Activated T-cell treated with anti-CD3 and anti-CD28 coated beads, Interleukin-2, amount 50 U/mL, for 72 hours (primary cell): ENCODE data around the gene VAV3. TPM values are rescaled to one million over a fixed set of nuclear protein-coding genes. Genes with fewer than 3 reads are reported as not detected.
"Not testable (repeated sequence)": the region's sequence is repeated elsewhere in the genome, so short reads cannot be mapped to it uniquely, and the experiment has no call there.

Experiments
- ATAC-seq, 2 donors: fragments of 150-1000 bp; cut with Tn5 transposase; replicated peaks in 1 of 2; 2 replicates each; pipeline ENCODE4 v1.10.0; 2021; ENCODE audit warnings: moderate library complexity in 2 of 2, mild to moderate bottlenecking in 1 of 2
- DNase-seq, 2 donors: peaks; one replicate each; pipeline ENCODE4 v3.0.0; 2021 to 2022; ENCODE audit warnings: mixed read lengths in 1 of 2
- H3K27ac Mint-ChIP-seq: one replicate; pipeline ENCODE4 v1.8.0; 2022; ENCODE audit warnings: mild to moderate bottlenecking, moderate library complexity, mixed read lengths
- H3K27me3 Mint-ChIP-seq: one replicate; pipeline ENCODE4 v1.8.0; 2022; ENCODE audit warnings: low read depth, mixed read lengths
- H3K36me3 Mint-ChIP-seq, 2 donors: one replicate each; pipeline ENCODE4 v1.8.0; 2022; ENCODE audit warnings: mixed read lengths in 2 of 2, mild to moderate bottlenecking in 1 of 2; ENCODE audit not compliant: insufficient read depth in 2 of 2
- H3K4me1 Mint-ChIP-seq: one replicate; pipeline ENCODE4 v1.8.0; 2022; ENCODE audit warnings: low read depth, mixed read lengths
- H3K4me3 Mint-ChIP-seq, 2 donors: one replicate each; pipeline ENCODE4 v1.8.0; 2022; ENCODE audit warnings: mild to moderate bottlenecking in 2 of 2, mixed read lengths in 2 of 2, moderate library complexity in 2 of 2
- H3K9me3 Mint-ChIP-seq, 2 donors: one replicate each; pipeline ENCODE4 v1.8.0; 2022; ENCODE audit warnings: mixed read lengths in 2 of 2
- total RNA-seq, 2 donors: library from RNA; stranded (reverse); gene quantifications; one replicate each; pipeline ENCODE4 v1.2.3, GENCODE V29; 2022

The VAV3 gene
- 1 to 10 TPM; 2.5 to 2.8 TPM for total RNA-seq

DNA sequence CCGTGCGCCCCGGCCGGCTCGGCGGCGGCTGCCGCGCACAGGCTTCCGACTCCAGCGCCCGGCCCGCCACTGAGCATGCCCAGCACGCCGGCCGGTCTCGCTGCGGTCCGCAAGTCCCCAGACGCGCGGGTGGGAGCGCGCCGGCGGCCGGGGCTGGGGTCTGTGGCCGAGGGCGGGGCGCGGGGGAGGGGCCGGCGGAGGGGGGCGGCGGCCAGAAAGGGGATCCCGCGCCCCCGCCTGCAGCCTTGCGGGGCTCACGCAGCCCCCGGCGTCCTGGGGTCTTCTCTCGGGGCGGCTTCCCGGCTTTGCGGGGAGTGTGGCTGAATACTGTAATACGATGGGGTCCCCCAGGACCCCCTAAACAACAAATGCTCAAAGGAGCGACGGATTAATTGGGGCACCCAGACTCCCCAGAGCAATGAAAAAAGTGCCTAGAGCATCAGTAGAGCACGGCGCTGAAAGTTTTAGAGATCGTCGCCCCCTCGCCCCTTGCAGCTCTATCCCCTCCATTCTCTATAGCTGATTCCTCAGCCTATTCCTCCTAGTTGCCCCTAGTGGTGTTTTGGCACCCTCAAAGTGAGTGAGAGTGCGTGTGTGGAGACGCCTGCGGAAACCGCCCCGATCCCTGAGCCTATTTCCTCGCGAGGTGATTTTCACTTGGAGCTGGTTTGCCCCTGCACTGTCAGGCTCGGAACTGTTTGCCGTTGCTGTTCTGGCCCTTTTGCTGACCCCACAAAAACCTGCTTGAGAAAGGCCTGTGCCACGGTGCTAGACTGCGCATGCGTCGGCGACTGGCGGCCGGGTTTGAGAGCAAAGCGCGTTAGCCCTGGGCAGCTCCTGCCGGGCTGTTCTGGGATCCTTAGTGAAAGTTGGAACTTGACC is at the start of gene VAV3:
VAV3 (minus strand) TSS at position 71 of the 882 bp plus-strand sequence. CDS start 311 bp downstream, outside the sequence.
- H3K4me3 Mint-ChIP-seq, result peak within 1 kb of the TSS; percentile 95 to 97
- DNase-seq, result peak; percentile 66 to 67
- H3K4me1 Mint-ChIP-seq, result peaks cover 34% of the 10 kb centered on the region
- ATAC-seq, result peak; percentile 60 to 66
- no peaks in the 10 kb centered on the region for H3K27me3 Mint-ChIP-seq
- peaks cover 0 to 2% of the 10 kb centered on the region in 2 donors for H3K36me3 Mint-ChIP-seq
- peak within 1 kb of the TSS; percentile 89 for H3K27ac Mint-ChIP-seq
- H3K9me3 Mint-ChIP-seq, result no peaks in the 10 kb centered on the region

GRCh38 chr1:108012553-108012952 is 47.6 kb upstream of the VAV3 start:
- Mint-ChIP-seq H3K4me1 (peaks cover 24% of the 10 kb centered on the region), H3K36me3 (no peaks in the 10 kb centered on the region), H3K9me3 (peaks cover 0 to 3% of the 10 kb centered on the region in 2 donors), H3K27ac (no peak overlapping the region), H3K4me3 (no peak overlapping the region), H3K27me3 (peaks cover 7% of the 10 kb centered on the region)
- no peak for DNase-seq
- no peak for ATAC-seq

- Mint-ChIP-seq H3K4me3 (no peak overlapping the region), H3K4me1 (peaks cover 19% of the 10 kb centered on the region), H3K27me3 (peaks cover 7% of the 10 kb centered on the region), H3K27ac (no peak overlapping the region), H3K36me3 (no peaks in the 10 kb centered on the region), H3K9me3 (peaks cover 0 to 3% of the 10 kb centered on the region in 2 donors)
- ATAC-seq (no peak), DNase-seq (no peak)
These were observed 46.3 kb upstream of the VAV3 start for GRCh38 chr1:108011295-108011694.

DNA sequence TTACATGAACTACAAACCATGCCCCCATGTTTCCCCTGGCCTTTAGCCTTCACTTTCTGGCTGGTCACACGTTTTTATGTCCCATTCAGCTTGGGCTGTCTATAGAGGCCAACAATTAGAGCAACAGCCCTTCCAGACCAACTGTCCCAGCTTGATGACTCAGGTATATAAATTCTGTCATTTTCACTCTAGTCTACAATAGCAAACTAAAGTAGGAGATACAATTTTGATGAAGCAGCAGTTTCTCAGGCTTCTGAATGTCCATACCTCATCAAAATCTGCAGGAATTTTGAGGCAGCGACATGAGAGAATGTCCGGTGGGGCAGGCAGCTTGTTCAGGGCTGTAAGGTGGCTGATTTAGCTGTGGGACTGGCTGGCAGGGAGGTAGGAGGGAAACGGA is 45.6 kb upstream of the VAV3 start:
- Mint-ChIP-seq H3K27me3 (peaks cover 7% of the 10 kb centered on the region), H3K4me3 (no peak overlapping the region), H3K9me3 (peaks cover 0 to 3% of the 10 kb centered on the region in 2 donors), H3K27ac (no peak overlapping the region), H3K36me3 (no peaks in the 10 kb centered on the region), H3K4me1 (peaks cover 19% of the 10 kb centered on the region)
- no peak for ATAC-seq
- DNase-seq, result no peak

DNA sequence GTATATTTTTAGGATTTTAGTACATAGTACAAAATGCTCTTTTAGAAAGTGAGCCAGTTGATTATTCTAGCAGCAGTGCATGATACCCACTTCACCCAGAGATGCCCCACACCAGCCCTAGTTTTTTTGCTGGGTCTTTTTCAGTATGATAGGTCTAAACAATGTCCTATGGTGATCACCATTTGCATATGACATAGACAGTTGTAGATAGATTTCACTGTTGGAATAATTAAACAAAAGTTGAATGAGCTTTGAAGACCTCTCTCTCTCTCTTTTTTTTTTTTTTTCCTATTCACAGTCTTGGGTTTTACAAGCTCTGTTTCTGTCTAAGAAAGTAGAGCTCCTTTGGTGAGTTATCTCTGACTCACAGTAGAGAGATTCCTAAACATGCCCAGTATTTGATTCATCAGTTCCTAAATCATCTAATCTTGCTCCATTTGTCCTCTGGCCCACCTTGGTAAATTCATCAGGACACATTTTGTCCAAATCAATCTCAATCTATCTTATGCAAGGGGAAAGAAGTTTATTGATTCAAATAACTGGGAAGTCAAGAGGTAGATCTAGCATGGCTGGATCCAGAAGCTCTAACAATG is 44.7 kb upstream of the VAV3 start:
- H3K27ac Mint-ChIP-seq, result no peak overlapping the region
- ATAC-seq, result no peak
- no peaks in the 10 kb centered on the region for H3K36me3 Mint-ChIP-seq
- H3K4me1 Mint-ChIP-seq, result peaks cover 19% of the 10 kb centered on the region
- H3K9me3 Mint-ChIP-seq, result peaks cover 0 to 2% of the 10 kb centered on the region in 2 donors
- H3K4me3 Mint-ChIP-seq, result no peak overlapping the region
- no peak for DNase-seq
- H3K27me3 Mint-ChIP-seq, result peaks cover 7% of the 10 kb centered on the region

DNA sequence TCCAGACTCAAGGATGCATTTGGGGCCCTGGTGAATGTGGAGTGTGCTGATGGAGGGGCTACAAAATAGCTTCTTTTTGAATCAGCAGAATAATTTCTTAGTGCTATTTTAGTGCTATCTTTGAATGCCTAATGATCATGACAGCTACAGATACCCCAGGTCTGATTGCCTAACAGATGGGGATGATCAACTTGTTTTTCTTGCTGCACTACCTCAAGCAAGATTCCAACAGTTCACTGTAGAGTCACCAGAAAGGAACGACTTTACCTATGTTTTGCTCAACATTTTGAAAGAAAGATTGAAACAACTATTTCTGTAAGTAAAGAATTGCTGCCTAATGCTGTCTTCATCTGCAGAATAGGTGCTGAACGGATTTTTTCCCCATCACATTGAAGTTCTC is 42.6 kb upstream of the VAV3 start:
- no peaks in the 10 kb centered on the region for H3K9me3 Mint-ChIP-seq
- no peak overlapping the region for H3K27ac Mint-ChIP-seq
- DNase-seq (no peak), ATAC-seq (no peak)
- H3K4me3 Mint-ChIP-seq, result no peak overlapping the region
- H3K4me1 Mint-ChIP-seq, result peaks cover 19% of the 10 kb centered on the region
- H3K36me3 Mint-ChIP-seq, result no peaks in the 10 kb centered on the region
- no peaks in the 10 kb centered on the region for H3K27me3 Mint-ChIP-seq

DNA sequence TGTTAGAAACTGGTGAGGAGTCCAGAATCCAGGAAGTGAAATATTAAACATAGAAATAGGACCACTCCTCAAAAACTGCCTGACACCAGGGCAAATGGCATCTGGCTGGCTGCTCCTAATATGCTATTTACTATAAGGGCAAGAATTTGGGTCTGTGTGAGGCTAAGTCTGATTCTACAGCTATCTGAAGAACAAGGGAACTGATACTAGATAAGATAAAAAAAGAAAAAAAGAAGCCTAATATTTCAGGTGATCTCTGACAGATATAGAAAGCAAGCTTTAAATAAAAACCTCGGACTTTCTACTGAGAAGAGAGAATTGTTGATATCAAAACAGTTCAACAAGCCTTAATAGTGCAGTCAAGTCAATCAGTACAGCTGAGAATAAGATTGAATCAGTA is 42.1 kb upstream of the VAV3 start:
- no peak for DNase-seq
- no peaks in the 10 kb centered on the region for H3K9me3 Mint-ChIP-seq
- no peaks in the 10 kb centered on the region for H3K27me3 Mint-ChIP-seq
- H3K36me3 Mint-ChIP-seq, result no peaks in the 10 kb centered on the region
- H3K27ac Mint-ChIP-seq, result no peak overlapping the region
- H3K4me1 Mint-ChIP-seq, result peaks cover 19% of the 10 kb centered on the region
- no peak overlapping the region for H3K4me3 Mint-ChIP-seq
- no peak for ATAC-seq

DNA sequence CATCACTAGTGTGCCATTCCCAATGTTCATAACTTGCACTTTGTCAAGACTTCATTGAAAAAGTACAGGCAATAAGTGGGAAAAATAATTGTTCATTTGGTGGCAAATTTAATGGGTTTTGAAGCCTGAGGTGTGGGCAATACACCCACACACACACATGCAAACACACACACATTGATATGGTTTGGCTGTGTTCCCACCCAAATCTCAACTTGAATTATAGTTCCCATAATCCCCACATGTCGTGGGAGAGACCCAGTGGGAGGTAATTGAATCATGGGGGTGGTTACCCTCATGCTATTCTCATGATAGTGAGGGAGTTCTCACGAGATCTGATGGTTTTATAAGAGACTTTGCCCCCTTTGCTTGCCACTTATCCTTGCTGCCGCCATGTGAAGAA is 39.9 kb upstream of the VAV3 start:
- not testable (repeated sequence) for H3K36me3 Mint-ChIP-seq, H3K4me3 Mint-ChIP-seq, H3K27me3 Mint-ChIP-seq, DNase-seq, H3K9me3 Mint-ChIP-seq, H3K27ac Mint-ChIP-seq, ATAC-seq
- H3K4me1 Mint-ChIP-seq, result peaks cover 17% of the 10 kb centered on the region

DNA sequence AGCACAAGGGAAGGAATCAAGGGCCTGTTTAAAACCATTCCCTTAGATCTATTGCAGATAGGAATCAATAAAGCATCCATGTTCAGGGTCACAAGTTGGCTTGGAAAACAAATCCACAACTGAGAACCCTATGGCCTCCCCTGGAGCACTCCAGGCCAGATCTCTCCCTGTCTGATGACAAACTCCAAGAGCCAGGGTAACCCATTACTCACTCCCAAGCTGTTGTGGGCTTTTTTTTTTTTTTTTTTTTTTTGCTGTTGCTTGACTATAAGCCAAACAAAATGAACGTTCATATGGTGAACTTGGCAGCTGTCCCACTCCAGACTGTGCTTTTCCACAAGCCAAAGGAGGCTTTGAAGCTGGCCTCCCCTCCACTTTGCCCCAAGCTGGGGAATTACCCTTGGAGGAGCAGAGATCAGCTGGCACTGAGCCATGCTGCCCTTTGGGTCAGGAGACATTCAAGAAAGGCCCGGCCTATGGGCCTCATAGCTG is 35.7 kb upstream of the VAV3 start:
- H3K27me3 Mint-ChIP-seq, result no peaks in the 10 kb centered on the region
- DNase-seq, result no peak
- H3K4me3 Mint-ChIP-seq, result no peak overlapping the region
- H3K9me3 Mint-ChIP-seq, result no peaks in the 10 kb centered on the region
- no peaks in the 10 kb centered on the region for H3K4me1 Mint-ChIP-seq
- H3K36me3 Mint-ChIP-seq, result no peaks in the 10 kb centered on the region
- ATAC-seq, result no peak
- H3K27ac Mint-ChIP-seq, result no peak overlapping the region

- H3K4me1 Mint-ChIP-seq, result no peaks in the 10 kb centered on the region
- H3K4me3 Mint-ChIP-seq, result no peak overlapping the region
- H3K27me3 Mint-ChIP-seq, result no peaks in the 10 kb centered on the region
These were observed 35.2 kb upstream of the VAV3 start for GRCh38 chr1:108000184-108000583.

DNA sequence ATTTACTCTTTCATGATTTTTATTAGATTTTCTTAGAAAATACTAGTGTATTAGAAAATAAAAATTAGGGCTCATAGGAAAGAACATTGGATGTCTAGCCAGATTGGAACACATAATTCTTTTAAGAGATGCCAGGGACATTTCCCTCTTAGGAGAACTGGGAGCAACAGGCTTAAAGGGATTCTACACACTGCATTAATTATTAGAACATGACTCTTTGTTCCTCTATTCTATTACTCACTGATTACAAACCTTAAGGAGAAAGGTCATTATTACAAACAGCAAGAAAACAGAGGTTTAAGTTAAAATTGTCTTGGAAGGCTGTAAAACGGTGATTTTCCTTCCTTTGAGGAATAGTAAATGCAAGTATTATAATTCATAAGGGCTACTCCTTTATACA is 32.9 kb upstream of the VAV3 start:
- DNase-seq, result no peak
- Mint-ChIP-seq H3K4me1 (no peaks in the 10 kb centered on the region), H3K27me3 (no peaks in the 10 kb centered on the region), H3K9me3 (no peaks in the 10 kb centered on the region), H3K27ac (no peak overlapping the region), H3K36me3 (no peaks in the 10 kb centered on the region), H3K4me3 (no peak overlapping the region)
- ATAC-seq, result no peak

More at GRCh38 chr1:108000184-108000583, 35.2 kb upstream of the VAV3 start:
- H3K27ac Mint-ChIP-seq, result no peak overlapping the region
- no peaks in the 10 kb centered on the region for H3K9me3 Mint-ChIP-seq
- DNase-seq (no peak), ATAC-seq (no peak)
- no peaks in the 10 kb centered on the region for H3K36me3 Mint-ChIP-seq

GRCh38 chr1:107993920-107994319 is 28.9 kb upstream of the VAV3 start:
- DNase-seq (no peak), ATAC-seq (no peak)
- Mint-ChIP-seq H3K4me3 (no peak overlapping the region), H3K36me3 (no peaks in the 10 kb centered on the region), H3K27me3 (no peaks in the 10 kb centered on the region), H3K27ac (no peak overlapping the region), H3K9me3 (peaks cover 0 to 2% of the 10 kb centered on the region in 2 donors), H3K4me1 (peaks cover 4% of the 10 kb centered on the region)

DNA sequence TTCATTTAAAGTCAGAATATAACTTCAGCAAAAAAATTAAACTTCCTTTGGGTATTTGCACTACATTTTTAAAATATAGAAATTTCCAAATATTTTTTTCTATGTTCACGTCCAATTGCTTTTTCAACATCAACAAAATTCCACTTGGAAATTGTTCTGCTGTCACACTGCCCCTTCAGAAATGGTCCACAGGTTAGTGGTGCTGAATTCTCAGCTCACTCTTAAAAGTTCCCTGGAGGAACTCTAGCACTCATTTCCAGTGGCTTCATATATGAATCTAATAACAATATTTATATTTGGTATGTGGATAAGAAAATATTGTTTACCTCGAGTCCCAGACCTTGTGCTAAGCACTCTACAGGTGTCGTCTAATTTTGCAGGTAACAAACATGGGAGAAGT is 27.4 kb upstream of the VAV3 start:
- Mint-ChIP-seq H3K9me3 (peaks cover 0 to 2% of the 10 kb centered on the region in 2 donors), H3K27me3 (no peaks in the 10 kb centered on the region), H3K27ac (no peak overlapping the region), H3K4me3 (no peak overlapping the region), H3K4me1 (peaks cover 4% of the 10 kb centered on the region), H3K36me3 (no peaks in the 10 kb centered on the region)
- ATAC-seq (no peak), DNase-seq (no peak)
